HG02943 (cell line): ENCODE measurements around the gene KCNQ2.

ENCODE experiments used
- ATAC-seq: cut with Tn5 transposase; IDR thresholded peaks from one replicate; pipeline ENCODE4 v1.9.1; 2021; ENCODE audit warnings: mild to moderate bottlenecking, low read depth, moderate library complexity; ENCODE audit not compliant: unreplicated experiment

The KCNQ2 gene

DNA sequence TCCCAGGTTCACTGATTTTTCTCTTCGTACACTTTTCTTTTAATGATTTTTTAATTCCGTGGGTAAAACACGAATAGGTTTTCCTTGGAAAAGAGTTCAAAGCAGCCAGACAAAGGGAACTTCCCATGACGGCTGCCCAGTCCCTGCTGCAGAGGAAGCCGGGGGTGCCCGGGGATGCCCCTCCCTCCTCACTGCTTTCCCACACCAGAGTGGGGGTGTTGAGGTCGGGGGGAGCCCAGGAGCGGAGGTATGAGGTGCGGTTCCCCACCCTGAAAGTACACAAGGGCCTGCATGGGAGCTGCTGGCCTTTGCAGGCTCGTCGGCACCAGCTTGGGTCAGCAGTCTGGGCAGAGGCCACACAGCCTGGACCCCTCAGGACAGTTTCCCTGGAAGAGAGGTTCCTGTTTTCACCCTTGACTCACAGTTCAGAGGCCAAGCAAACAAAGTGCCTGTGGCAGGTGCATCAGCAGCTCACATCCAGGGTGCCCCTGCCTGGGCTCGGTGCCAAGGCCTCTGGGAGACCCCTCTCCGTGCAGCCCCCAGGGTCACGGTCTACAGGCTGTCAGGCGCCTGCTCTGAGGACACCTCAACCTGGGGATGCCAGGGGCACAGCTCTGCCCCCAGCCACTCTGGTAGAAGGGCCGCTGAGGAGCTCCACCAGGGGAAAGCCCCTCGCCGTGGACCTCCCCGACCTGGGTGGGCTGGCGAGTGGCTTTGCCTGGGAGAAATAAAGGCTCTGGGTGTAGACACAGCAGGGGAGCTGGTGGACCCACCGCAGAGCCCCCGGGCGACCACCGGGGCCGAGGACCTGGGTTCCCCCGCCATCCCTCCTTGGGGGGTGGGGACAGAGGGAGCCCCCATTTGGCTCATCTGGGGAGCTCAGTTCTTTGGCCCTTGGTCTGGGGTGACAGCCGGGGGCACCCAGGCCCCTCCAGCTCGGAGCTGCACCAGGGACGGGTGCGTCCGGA lies 95.9 kb downstream of the KCNQ2 start:
- ATAC-seq: no peak

DNA sequence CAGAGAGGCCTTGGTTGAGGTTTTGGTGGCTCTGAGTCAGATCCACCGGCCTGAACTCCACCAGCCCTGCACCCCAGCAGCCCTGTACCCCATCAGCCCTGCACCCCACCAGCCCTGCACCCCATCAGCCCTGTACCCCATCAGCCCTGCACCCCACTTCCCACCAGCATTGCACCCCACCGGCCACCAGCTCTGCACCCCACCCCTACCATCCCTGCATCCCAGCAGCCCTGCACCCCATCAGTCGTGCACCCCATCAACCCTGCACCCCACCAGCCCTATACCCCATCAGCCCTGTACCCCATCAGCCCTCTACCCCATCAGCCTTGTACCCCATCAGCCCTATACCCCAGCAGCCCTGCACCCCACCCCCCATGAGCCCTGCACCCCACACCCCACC lies 97.0 kb downstream of the KCNQ2 start:
- no peak for ATAC-seq

DNA sequence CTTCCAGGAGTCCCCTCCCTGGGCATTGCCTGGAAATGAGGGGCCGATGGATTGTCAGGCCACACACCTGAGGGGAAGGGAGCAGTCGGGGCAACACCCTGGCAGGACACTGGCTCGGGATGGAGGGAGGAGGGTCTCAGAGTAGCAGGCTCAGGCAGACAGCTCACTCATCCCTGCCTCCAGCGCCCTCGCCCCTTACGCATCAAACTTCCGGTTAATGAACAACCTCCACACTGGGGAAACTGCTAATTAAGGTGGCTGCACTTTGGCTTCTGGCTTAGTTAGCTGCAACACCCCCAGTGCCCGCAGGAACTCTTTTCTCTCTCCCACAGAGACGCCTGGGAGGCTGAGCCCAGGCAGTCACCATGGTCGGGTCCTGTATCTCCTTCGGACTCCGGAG lies 98.0 kb downstream of the KCNQ2 start:
- ATAC-seq: no peak

DNA sequence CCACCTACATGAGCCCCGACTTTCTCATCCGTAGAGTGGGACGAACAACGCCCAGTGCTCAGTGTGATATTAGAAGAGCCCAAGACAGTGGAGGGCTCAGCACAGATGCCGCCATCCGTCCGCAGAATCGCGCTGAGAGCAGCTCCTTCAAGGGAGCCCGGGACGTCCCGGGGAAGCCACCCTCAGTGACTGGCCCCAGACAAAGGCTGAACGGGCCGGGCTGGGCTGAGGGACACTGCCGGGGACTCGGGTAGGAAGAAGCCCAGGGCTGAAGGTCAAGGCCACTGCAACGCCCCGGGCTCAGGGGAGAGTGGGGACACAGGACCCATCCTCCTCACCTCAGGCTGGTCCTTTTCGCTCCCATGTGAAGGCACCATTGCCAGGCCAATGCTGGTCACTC lies 98.5 kb downstream of the KCNQ2 start:
- no peak for ATAC-seq

DNA sequence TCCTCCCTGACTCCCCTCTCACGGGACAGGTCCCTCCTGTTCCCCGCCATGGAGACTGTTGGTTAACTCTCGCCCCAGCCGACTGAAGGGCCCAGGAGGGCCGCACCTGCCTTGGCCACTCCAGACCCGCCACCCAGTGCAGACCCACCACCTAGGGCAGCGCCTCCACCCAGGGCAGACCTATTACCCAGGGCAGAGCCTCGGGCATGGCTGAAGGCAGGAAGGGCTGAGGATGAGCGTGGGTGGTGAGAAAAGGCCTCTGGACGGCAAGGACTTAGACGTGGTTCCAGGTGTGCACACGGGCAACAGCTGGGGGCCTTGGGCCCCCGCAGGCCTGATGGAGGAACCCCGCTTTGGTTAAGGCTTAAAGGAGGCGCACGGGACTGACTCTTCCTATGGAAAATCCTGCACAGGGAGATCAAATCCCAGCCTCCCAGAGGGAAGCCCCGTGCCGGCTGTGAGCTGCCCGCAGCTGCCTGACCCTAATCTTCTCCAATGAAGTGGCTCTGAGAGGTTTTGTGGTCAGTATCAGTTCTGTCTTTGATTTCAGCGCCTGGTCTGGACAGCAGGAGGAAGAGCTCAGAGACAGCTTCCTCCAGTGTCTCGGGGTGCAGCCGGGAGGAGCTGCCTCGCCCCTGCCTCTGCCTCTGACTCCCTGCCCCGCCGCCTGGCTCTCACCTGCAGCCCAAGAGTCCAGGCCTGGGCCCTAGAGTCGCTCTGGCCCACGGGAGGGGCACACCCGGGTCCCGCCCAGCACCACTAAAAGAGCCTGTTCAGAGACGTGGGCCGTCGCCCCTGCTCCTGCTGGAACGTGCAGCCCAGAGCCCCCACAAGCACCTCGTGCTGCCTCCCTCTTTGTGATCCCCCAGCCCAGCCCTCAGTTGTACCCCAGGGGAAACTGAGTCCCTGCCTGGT lies 99.2 kb downstream of the KCNQ2 start:
- ATAC-seq: no peak

DNA sequence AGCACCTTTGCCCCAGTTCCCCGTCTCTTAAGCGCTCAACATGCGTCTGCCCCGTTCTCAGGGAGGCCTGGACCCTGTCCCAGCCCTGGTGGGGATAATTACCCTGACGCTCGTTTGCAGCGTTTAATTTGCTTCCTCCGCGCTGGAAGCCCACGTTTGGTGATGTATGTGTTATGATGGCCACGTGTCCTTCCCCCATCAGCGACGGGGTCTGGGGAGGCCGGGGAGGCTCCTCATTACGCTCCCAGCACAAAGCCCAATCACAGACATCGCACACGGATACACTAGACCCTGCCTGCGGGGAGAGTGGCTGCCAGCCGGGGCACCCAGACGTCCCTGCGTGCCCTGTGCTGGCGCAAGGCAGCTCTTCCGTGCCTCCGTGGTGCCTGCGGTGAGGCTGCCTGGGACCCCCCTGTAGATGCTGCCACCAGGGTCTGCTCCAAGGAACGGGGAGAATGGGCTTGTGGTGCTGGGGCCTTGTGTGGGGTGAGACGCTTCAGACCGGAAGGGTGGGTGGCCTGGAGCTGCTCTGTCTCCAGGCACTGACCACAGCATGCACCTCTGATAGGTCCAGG lies 101.1 kb downstream of the KCNQ2 start:
- no peak for ATAC-seq

DNA sequence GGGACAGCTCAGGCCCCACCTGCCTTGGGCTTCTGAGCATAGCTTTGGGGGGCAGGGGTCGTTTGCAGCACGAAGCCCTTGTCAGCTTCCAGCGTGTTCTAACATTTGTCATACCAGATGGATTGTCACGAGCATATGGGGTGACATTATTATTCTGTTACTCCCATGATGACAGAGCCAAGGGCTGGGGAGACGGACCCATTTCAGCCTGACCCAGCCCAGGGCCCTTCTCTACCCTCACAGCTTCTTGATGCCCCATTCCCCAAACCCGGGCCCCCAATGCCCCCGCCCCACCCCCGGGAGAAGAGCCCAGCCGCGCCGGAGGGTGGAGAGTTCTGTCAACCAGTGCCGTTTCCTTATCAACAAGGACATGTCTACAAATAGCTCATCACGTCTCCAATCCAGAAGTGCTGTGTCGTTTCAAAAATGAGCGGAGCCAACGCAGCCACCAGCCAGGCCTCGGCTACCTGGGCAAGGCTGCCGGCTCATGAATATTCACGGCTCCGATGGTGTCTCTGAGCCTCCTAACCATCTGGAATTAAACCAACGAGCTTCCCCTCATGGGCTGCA lies 101.8 kb downstream of the KCNQ2 start:
- ATAC-seq: no peak

DNA sequence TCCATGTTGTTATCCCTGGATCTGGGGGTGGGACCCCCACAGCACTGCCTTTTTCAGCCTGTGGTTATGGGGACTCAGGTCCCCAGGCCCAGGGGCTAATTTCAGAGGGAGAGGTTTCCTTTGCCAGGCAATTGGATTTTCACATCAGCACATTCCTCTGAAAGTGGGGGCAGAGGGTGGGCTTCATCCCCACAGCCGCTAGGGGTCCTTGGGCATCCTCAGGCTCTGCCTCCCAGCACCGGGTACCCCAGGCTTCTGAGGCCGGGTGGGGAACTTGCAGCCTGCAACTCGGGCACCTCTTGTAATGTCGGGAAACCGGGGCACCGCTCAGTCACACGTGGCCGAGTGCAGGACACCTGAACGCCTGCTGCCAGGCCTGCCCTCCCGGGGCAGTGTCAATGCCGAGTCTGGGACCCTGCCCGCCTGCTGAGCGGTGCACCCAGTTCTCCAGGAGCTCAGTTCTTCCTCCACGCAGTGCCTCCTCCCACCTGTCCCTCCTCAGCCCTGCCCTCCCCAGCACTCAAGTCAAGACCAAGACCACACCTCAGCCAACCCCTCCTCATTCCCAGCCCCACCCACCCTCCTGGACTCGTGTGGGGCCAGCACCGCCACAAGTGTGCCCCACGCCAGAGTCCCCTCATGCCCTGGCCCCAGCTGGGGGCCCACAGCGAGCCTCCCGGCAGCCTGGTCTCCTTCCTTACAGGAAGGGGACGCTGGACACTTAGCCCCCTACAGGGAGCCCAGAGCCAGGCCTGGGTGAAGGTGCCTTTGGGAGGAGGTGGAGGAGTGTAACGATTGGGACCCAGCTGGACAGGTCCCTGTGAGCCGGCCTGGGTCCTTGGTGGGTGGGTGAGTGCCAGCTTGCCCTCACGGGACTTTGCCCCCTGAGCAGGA lies 102.5 kb downstream of the KCNQ2 start:
- ATAC-seq: no peak

DNA sequence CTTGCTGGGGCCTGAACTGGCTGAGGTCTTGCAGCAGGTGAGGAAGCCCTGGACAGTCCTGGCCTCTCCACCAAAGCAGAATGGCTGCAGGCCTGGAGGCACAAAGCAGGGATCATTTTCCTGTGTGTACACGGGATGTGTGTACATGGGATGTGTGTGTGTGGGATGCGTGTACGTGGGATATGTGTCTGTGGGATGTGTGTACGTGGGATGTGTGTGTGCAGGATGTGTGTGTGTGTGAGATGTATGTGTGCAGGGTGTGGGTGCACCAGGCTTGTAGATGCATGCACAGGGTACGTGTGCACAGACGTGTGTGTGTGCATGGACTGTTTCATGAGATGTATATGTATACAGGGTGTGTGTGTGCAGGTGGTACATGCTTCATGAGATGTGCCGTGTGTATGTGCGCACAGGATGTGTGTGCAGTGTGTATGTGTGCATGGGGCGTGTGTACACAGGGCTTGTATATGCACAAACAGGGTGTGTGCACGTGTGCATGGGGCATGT lies 103.4 kb downstream of the KCNQ2 start:
- no peak for ATAC-seq

DNA sequence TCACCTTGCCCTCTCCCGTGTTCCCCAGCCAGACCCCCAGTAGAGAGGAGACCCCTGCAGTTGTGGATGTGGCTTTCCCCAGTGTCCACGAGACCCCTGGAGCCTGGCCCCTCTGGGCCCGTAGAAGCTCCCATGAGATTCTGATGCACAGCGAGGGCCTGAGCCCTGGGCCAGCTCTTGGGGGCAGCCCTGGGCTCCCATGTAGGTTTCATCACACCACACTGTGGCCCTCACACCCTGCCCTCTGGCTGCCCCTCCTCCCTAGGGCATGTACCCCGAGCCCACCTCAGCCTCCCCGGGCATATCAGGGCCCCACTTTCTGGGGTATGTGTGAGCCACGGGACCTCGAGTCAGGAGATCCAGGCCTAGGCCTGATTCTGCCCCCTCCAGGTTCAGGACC lies 104.3 kb downstream of the KCNQ2 start:
- no peak for ATAC-seq

DNA sequence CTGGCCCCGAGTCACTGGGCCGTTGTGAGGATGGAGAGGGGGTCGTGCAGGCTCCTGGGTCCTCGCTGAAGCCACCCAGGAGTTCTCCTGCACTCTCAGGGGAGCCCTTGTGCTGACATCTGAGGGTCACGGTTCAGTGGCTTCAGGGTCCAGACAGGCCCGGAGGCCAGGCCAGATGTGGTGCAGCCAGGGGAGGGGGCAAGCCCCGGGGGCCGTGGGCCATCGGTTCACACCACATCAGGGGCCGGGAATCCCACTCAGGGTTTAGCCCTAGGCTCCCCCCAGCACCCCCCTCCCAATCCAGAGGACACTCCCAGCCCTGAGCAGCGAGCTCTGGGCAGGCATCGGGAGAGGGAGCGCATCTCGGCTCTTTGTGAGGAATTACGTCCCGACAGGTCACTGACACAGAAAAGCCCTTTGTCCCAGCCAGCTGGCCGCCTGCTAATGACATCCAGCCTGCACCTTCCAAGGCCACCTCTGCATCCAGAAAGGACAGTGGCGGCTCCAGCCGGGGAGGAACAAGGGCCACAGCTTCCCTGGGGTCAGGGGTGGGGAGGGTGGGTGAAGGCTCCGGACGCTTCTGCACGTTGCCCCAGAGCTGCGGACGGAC lies 104.9 kb downstream of the KCNQ2 start:
- ATAC-seq: no peak

DNA sequence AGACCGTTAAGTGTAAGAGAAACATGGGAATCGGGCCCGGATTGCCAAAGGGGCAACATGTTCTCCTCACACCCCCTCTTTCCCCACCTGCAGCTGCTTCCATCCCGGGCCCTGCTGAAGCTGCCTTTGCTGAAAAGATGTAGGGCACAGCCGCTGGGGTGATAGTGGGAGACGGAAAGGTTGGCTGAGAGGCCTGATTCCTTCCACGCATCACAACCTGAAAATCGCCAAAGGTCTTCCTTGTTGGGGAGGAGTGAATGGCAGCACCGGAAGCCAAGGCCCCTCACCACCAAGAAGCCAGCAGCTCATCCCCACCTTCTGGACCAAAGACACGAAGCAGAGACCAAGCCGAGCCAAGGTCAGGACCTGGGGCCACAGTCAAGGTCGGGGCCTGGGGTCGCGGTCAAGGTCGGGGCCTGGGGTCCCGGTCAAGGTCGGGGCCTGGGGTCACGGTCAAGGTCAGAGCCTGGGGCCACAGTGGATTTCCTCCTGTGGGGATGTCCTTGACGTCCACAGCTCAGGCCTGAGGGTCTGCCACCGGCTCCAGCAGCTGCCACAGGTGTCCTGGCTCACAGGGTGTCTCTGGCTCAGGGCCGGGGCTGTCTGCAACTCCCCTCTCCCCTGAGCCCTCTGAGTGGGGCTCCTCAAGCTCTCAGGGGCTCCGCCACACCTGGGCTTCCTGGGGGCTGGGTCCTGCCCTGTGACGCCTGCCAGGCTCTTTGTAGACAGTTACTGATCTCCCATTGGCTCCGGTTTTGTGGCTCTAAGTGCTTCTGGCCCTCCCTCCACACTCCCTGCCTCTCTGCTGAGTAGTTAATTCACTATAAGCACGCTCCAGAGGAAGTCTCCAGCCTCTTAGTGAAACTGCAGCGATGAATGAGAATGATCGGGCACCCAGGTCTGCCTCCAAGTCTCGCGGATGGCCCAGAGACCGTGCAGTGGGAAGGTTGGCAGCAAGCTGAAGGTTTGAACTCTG lies 105.8 kb downstream of the KCNQ2 start:
- no peak for ATAC-seq

DNA sequence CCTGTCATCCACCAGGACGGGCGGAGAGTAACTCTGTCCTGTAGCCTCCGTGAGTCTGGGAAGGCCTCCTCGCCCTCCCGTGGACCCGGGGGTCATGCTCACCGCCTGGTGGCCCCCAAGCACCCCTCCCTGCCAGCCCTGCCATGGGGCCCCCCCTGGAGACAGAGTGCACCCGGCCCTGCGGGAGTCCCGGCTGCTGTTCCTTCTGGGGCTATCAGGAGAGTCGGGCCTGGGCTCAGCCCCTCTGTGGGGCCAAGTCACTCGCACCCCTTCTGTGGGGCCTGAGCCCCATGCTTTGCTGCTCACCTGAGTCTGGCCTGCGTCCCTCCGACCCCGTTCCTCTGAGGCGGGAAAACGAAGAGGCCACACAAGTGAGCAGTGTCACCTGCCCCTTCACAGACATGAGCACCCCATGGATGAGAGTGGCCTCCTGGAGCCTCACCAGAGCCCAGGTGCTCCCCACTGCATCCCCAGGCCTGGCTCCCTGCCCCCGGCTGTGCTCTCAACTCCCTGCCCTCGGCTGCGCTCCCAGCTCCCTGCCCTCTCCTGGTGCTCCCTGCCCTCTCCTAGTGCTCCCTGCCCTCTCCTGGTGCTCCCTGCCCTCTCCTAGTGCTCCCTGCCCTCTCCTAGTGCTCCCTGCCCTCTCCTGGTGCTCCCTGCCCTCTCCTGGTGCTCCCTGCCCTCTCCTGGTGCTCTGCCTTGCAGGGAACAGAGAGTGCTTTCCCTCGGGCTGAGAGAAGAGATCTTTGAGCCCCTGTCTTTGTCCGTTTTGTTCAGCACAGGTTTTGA lies 106.7 kb downstream of the KCNQ2 start:
- no peak for ATAC-seq

DNA sequence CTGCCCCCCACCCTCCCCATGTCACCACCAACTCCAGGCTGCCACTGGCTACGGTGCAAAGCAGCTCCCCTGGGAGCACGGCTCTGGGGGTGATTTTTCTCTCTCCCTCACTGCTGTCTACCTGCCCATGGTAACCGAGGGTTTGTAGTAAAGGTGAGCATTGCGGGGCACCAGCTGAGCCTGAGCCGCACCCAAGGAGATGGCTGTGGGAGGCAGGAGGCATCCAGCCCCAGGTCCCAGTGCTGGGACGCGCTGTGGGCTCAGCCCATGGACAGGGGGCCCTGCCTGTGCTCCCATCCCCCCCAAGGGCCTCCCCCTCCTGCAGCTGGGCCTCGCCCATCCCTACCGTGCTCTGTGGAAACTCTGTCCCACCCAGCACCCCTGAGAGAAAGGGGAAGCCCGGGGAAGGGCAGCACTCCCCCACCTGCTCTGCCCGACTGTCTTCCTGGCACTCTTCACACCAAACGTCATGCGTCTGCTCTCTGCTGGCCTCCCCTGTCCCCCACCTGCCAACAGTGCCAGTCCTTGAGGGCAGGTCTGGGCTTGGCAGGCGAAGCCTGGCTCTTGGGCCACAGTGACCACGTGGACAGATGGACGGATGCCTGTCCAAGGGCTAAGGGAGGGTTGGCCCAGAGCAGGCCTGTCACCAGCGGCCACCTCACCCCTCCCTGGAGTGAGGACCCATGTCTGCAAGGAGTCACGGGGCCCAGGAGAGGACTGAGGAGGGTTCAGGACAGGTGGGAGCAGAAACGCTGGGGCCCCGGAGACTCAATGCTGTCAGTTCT lies 107.5 kb downstream of the KCNQ2 start:
- ATAC-seq: no peak

DNA sequence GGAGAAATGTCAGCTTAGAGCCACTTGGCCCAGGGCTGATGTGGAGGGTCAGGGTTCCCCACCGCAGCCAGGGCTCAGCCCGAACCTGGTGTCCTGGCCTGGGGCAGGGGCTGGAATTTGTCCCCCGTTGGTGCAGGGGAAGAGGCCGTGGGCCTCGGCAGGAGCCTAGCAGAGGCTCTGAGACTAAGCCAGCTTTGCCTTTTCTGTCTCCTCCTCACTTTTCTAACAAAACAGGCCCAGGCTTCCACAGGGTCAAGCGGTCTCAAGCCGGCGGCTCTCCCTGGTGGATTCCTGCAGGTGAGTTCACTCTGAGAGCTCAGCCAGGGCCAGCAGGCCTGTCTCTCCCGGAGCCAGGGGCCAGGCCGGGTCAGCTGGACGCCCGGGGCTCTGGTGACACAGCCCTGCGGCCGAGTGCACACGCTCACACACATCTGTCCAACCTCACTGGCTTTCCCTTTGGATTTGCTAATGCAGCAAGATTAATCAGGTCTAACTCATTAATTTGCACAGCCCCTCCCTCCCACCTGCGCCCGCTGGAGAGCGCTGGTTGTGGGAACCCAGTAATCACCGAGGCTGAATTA lies 108.4 kb downstream of the KCNQ2 start:
- ATAC-seq: no peak
